ENCODE data around the gene CBARP. TPM values are rescaled to one million over a fixed set of nuclear protein-coding genes. Genes with fewer than 3 reads are reported as not detected.
A peak's percentile ranks its signal among the peaks of the same experiment; 100 is the strongest.

The CBARP gene
- polyA plus RNA-seq, 1 of the 3 experiments (the other 2 are of a cell fraction), result 5.1 TPM

DNA sequence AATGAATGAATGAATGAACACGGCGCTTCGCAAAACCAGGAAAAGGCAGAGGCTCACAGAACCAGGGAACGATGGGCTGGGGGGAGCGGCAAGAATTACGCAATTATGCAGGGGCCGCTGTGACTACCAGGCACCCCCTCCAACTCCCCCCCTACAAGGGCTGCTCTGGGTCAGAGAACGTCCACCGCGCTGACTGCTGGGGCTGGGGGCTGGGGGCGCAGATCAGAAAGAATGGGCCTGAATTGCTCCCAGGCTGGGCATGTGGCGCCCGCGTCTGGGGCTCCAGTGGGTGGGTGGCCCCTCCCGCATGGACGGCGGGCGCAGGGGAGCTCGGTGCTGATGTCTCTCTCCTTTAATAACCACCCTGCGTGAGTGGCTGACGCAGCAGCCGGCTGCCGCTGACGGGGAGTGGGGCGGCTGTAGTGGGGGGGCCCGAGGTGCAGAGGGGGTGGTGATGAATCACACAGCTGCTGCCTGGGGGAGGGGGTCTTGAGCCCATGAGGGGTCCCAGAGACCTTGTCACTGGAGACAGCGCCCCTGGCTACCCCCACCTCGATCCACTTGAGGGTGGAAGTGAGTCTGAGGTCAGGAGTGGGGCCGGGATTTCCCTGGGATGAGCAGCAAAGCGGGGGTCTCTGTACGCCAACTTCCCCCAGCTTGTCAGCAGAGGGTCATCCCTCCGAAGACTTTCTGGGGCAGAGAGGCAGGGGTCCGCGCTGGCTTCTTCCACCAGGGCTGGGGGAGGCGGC, 29.8 kb upstream of the CBARP start:
- Histone ChIP-seq H3K9me3 (no peaks in the 10 kb centered on the region), H3K9ac (0 out of 2 replicates have a peak overlapping the region, but pooled peaks have one; percentile 63), H3K36me3 (replicated peaks in 1 of 2; ENCODE audit: control insufficient read depth in 1 of 2, insufficient read depth in 2 of 2, low read length in 1 of 2) (peaks cover 20 to 27% of the 10 kb centered on the region in 2 experiments), H3K4me2 (peak overlapping the region; percentile 91), H3K9me2 (no peaks in the 10 kb centered on the region), H3K27me3 (ENCODE audit: insufficient read depth) (no peaks in the 10 kb centered on the region), H2AFZ (ENCODE audit: low read depth) (no peak overlapping the region), H3F3A (replicated peaks; ENCODE audit: insufficient read depth) (peaks cover 43% of the 10 kb centered on the region), H3K79me2 (ENCODE audit: insufficient read depth) (peaks cover 36% of the 10 kb centered on the region), H4K20me1 (ENCODE audit: insufficient read depth) (peaks cover 30% of the 10 kb centered on the region), H3K4me1 (ENCODE audit: control insufficient read depth in 1 of 2, insufficient read depth in 2 of 2, low read depth in 1 of 2, low read length in 1 of 2) (peaks cover 42 to 61% of the 10 kb centered on the region in 2 experiments; a peak in 3 of 4 replicates), H3K27ac (ENCODE audit: low read depth in 2 of 2, low read length in 1 of 2) (no peak overlapping the region), H3K4me3 (ENCODE audit: low read depth in 2 of 2, low read length in 1 of 2) (peak overlapping the region; percentile 58 to 64)
- POLR2A ChIA-PET, result no interaction called here
- no peak for DNase-seq
- CTCF ChIA-PET, result interaction anchor here (0.8 to 18.6 kb wide), 14 partner anchors 12 to 192 kb away, joined by 3 to 594 read pairs (median 14); partner anchors contain the start of genes ATP5F1D, EFNA2 and MIDN
- WGBS (ENCODE audit: low lambda C conversion rate), result 58% methylated on average over 15 of the region's 35 CpGs
- TF ChIP-seq RXRA (IDR thresholded peaks at IDR 0.05; ENCODE audit: borderline replicate concordance, low read depth) (no peak), EZH2phosphoT487 (IDR thresholded peaks at IDR 0.05; ENCODE audit: borderline replicate concordance, low read depth) (no peak), POLR2AphosphoS5 (IDR thresholded peaks at IDR 0.05; ENCODE audit: low read depth, low read length) (no peak), SIN3A (IDR thresholded peaks at IDR 0.05; ENCODE audit: borderline replicate concordance, low read depth, low read length) (no peak), MEF2A (IDR thresholded peaks at IDR 0.05; ENCODE audit: borderline replicate concordance, low read depth) (no peak), FOXM1 (IDR thresholded peaks at IDR 0.05; ENCODE audit: low read depth) (no peak), TAF1 (IDR thresholded peaks at IDR 0.05; ENCODE audit: borderline replicate concordance, low read depth, low read length) (no peak), YY1 (IDR thresholded peaks at IDR 0.05; ENCODE audit: low read depth) (no peak), NFIC (IDR thresholded peaks at IDR 0.05; ENCODE audit: borderline replicate concordance) (no peak), FOSL2 (IDR thresholded peaks at IDR 0.05; ENCODE audit: borderline replicate concordance, low read depth) (no peak), RCOR1 (IDR thresholded peaks at IDR 0.05; ENCODE audit: low read length) (no peak)
- TF ChIP-seq, protein P1, sequence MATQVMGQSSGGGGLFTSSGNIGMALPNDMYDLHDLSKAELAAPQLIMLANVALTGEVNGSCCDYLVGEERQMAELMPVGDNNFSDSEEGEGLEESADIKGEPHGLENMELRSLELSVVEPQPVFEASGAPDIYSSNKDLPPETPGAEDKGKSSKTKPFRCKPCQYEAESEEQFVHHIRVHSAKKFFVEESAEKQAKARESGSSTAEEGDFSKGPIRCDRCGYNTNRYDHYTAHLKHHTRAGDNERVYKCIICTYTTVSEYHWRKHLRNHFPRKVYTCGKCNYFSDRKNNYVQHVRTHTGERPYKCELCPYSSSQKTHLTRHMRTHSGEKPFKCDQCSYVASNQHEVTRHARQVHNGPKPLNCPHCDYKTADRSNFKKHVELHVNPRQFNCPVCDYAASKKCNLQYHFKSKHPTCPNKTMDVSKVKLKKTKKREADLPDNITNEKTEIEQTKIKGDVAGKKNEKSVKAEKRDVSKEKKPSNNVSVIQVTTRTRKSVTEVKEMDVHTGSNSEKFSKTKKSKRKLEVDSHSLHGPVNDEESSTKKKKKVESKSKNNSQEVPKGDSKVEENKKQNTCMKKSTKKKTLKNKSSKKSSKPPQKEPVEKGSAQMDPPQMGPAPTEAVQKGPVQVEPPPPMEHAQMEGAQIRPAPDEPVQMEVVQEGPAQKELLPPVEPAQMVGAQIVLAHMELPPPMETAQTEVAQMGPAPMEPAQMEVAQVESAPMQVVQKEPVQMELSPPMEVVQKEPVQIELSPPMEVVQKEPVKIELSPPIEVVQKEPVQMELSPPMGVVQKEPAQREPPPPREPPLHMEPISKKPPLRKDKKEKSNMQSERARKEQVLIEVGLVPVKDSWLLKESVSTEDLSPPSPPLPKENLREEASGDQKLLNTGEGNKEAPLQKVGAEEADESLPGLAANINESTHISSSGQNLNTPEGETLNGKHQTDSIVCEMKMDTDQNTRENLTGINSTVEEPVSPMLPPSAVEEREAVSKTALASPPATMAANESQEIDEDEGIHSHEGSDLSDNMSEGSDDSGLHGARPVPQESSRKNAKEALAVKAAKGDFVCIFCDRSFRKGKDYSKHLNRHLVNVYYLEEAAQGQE (IDR thresholded peaks at IDR 0.05; ENCODE audit: low read depth, low read length), result no peak
- TF ChIP-seq, protein P2, sequence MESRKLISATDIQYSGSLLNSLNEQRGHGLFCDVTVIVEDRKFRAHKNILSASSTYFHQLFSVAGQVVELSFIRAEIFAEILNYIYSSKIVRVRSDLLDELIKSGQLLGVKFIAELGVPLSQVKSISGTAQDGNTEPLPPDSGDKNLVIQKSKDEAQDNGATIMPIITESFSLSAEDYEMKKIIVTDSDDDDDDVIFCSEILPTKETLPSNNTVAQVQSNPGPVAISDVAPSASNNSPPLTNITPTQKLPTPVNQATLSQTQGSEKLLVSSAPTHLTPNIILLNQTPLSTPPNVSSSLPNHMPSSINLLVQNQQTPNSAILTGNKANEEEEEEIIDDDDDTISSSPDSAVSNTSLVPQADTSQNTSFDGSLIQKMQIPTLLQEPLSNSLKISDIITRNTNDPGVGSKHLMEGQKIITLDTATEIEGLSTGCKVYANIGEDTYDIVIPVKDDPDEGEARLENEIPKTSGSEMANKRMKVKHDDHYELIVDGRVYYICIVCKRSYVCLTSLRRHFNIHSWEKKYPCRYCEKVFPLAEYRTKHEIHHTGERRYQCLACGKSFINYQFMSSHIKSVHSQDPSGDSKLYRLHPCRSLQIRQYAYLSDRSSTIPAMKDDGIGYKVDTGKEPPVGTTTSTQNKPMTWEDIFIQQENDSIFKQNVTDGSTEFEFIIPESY (IDR thresholded peaks at IDR 0.05; ENCODE audit: borderline replicate concordance, low read depth), result no peak
- TF ChIP-seq, protein P3, sequence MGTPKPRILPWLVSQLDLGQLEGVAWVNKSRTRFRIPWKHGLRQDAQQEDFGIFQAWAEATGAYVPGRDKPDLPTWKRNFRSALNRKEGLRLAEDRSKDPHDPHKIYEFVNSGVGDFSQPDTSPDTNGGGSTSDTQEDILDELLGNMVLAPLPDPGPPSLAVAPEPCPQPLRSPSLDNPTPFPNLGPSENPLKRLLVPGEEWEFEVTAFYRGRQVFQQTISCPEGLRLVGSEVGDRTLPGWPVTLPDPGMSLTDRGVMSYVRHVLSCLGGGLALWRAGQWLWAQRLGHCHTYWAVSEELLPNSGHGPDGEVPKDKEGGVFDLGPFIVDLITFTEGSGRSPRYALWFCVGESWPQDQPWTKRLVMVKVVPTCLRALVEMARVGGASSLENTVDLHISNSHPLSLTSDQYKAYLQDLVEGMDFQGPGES (IDR thresholded peaks at IDR 0.05; ENCODE audit: low read depth, low read length), result no peak
- TF ChIP-seq, protein P4, sequence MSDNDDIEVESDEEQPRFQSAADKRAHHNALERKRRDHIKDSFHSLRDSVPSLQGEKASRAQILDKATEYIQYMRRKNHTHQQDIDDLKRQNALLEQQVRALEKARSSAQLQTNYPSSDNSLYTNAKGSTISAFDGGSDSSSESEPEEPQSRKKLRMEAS (IDR thresholded peaks at IDR 0.05; ENCODE audit: low read depth), result no peak
- TF ChIP-seq, protein P5, sequence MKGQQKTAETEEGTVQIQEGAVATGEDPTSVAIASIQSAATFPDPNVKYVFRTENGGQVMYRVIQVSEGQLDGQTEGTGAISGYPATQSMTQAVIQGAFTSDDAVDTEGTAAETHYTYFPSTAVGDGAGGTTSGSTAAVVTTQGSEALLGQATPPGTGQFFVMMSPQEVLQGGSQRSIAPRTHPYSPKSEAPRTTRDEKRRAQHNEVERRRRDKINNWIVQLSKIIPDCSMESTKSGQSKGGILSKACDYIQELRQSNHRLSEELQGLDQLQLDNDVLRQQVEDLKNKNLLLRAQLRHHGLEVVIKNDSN (IDR thresholded peaks at IDR 0.05; ENCODE audit: borderline replicate concordance, low read depth), result no peak
- TF ChIP-seq, protein P6, sequence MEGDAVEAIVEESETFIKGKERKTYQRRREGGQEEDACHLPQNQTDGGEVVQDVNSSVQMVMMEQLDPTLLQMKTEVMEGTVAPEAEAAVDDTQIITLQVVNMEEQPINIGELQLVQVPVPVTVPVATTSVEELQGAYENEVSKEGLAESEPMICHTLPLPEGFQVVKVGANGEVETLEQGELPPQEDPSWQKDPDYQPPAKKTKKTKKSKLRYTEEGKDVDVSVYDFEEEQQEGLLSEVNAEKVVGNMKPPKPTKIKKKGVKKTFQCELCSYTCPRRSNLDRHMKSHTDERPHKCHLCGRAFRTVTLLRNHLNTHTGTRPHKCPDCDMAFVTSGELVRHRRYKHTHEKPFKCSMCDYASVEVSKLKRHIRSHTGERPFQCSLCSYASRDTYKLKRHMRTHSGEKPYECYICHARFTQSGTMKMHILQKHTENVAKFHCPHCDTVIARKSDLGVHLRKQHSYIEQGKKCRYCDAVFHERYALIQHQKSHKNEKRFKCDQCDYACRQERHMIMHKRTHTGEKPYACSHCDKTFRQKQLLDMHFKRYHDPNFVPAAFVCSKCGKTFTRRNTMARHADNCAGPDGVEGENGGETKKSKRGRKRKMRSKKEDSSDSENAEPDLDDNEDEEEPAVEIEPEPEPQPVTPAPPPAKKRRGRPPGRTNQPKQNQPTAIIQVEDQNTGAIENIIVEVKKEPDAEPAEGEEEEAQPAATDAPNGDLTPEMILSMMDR (IDR thresholded peaks at IDR 0.05), result no peak
- TF ChIP-seq, protein P7, sequence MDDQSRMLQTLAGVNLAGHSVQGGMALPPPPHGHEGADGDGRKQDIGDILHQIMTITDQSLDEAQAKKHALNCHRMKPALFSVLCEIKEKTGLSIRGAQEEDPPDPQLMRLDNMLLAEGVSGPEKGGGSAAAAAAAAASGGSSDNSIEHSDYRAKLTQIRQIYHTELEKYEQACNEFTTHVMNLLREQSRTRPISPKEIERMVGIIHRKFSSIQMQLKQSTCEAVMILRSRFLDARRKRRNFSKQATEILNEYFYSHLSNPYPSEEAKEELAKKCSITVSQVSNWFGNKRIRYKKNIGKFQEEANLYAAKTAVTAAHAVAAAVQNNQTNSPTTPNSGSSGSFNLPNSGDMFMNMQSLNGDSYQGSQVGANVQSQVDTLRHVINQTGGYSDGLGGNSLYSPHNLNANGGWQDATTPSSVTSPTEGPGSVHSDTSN (IDR thresholded peaks at IDR 0.05), result no peak
- TF ChIP-seq, protein P8, sequence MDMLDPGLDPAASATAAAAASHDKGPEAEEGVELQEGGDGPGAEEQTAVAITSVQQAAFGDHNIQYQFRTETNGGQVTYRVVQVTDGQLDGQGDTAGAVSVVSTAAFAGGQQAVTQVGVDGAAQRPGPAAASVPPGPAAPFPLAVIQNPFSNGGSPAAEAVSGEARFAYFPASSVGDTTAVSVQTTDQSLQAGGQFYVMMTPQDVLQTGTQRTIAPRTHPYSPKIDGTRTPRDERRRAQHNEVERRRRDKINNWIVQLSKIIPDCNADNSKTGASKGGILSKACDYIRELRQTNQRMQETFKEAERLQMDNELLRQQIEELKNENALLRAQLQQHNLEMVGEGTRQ (IDR thresholded peaks at IDR 0.05; ENCODE audit: borderline replicate concordance, low read depth, low read length), result no peak

Data from SK-N-SH (cell line).